ENCODE measurements around the gene ZC3H18. TPM values are rescaled to one million over a fixed set of nuclear protein-coding genes. Genes with fewer than 3 reads are reported as not detected.

The ZC3H18 gene
- total RNA-seq, 1 experiment from 2014 or later = 61.8 TPM

DNA sequence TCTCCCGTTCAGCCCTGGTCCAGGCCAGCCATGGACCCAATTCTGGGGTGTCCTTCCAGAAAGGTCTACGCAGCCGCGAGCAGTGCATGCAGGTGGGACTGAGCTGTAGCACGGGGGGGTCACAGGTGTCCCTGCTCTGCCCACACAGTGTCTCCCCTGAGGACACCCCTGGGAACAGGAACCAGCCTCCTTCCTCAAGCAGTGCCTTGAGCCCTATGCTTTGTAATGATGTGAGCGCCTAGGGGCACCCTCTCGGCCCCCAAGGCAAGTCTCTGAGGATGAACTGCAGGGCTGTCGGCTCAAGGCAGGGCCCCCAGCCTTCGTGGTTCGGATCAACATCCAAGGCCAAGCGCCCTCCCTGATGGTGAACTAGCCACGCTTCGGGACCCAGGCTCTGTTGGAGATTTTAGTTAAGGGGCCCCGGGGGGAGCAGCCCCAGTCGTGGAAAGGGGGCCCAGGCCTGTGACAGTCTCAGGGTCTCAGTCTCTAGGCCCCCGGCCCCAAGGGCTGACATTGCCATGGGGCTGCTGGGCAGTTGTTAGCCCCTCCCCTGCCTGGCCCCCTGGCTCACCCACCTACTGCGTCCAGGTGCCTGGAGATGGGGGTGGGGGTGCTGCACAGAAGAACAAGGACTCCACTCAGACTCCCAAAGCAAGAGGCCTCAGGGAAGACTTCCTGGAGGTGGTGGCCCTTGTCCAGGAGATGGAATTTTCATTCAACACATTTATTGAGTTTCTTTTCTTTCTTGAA lies 70.5 kb downstream of the ZC3H18 start:
- no peaks in the 10 kb centered on the region for H3K36me3 Mint-ChIP-seq
- ATAC-seq = no peak
- H3K9me3 Mint-ChIP-seq = no peaks in the 10 kb centered on the region
- CTCF ChIA-PET = interaction anchor here (0.5 to 4.9 kb wide), 4 partner anchors 9 to 789 kb away, joined by 3 to 26 read pairs (median 12); partner anchors contain the start of gene SNAI3
- peak overlapping the region; percentile 27; the same call in 1 of the 2 replicates for H3K4me3 Mint-ChIP-seq
- no peak for DNase-seq (ENCODE audit: low spot score)
- peaks cover 35% of the 10 kb centered on the region for H3K4me1 Mint-ChIP-seq
- no peak overlapping the region for H3K27ac Mint-ChIP-seq
- POLR2A ChIA-PET = no interaction called here
- TF ChIP-seq FOXJ3 (CRISPR knock-in tag; IDR thresholded peaks at IDR 0.05; ENCODE audit: borderline replicate concordance) = no peak
- TF ChIP-seq, protein P1, sequence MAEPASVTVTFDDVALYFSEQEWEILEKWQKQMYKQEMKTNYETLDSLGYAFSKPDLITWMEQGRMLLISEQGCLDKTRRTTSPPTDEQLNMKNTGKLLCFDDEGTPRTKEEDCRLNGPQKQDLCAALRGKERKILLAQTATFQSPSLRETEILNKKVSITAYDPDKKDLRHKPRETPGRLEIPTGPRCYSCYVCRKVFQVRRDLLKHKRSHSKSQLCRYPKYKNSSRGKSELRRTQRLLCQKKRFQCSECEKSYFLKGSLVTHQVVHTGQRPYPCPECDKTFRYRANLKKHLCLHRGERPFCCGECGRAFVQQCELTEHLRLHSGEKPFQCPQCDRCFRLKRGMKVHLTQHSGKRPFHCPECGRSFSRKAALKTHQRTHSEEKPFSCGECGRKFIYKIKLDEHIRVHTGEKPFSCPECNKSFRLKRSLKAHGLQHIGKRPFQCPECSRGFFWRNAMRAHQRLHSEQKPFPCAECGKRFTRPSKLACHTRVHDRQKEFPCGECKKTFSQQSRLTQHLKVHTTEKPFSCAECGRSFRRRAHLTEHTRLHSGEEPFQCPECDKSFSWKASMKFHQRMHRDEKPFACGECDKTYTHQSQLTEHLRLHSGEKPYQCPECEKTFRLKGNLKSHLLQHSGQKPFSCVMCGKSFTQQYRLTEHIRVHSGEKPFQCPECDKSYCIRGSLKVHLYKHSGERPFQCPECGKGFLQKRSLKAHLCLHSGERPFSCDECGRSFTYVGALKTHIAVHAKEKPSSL (CRISPR knock-in tag; conservative IDR thresholded peaks at IDR 0.05) = no peak
- TF ChIP-seq TEAD4 (CRISPR knock-in tag; IDR thresholded peaks at IDR 0.05) = no peak
- TF ChIP-seq ZNF219 (CRISPR knock-in tag; IDR thresholded peaks at IDR 0.05; ENCODE audit: borderline replicate concordance) = no peak
- TF ChIP-seq, protein P2, sequence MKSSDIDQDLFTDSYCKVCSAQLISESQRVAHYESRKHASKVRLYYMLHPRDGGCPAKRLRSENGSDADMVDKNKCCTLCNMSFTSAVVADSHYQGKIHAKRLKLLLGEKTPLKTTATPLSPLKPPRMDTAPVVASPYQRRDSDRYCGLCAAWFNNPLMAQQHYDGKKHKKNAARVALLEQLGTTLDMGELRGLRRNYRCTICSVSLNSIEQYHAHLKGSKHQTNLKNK (CRISPR knock-in tag; IDR thresholded peaks at IDR 0.05) = no peak
- TF ChIP-seq, protein P3, sequence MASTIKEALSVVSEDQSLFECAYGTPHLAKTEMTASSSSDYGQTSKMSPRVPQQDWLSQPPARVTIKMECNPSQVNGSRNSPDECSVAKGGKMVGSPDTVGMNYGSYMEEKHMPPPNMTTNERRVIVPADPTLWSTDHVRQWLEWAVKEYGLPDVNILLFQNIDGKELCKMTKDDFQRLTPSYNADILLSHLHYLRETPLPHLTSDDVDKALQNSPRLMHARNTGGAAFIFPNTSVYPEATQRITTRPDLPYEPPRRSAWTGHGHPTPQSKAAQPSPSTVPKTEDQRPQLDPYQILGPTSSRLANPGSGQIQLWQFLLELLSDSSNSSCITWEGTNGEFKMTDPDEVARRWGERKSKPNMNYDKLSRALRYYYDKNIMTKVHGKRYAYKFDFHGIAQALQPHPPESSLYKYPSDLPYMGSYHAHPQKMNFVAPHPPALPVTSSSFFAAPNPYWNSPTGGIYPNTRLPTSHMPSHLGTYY (CRISPR knock-in tag; IDR thresholded peaks at IDR 0.05) = no peak
- no peak for TF ChIP-seq ZNF138 (CRISPR knock-in tag; conservative IDR thresholded peaks at IDR 0.05)
- TF ChIP-seq ELF4 (CRISPR knock-in tag; IDR thresholded peaks at IDR 0.05; ENCODE audit: low read depth) = no peak
- TF ChIP-seq, protein P4, sequence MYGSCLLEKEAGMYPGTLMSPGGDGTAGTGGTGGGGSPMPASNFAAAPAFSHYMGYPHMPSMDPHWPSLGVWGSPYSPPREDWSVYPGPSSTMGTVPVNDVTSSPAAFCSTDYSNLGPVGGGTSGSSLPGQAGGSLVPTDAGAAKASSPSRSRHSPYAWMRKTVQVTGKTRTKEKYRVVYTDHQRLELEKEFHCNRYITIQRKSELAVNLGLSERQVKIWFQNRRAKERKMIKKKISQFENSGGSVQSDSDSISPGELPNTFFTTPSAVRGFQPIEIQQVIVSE (CRISPR knock-in tag; IDR thresholded peaks at IDR 0.05; ENCODE audit: borderline replicate concordance) = no peak
- no peak for TF ChIP-seq FOXK1 (CRISPR knock-in tag; IDR thresholded peaks at IDR 0.05)
- no peak for TF ChIP-seq NFATC4 (CRISPR knock-in tag; IDR thresholded peaks at IDR 0.05)
- no peak for TF ChIP-seq ETV6 (CRISPR knock-in tag; IDR thresholded peaks at IDR 0.05)
- no peak for TF ChIP-seq ATF1 (CRISPR knock-in tag; IDR thresholded peaks at IDR 0.05)
- TF ChIP-seq, protein P5, sequence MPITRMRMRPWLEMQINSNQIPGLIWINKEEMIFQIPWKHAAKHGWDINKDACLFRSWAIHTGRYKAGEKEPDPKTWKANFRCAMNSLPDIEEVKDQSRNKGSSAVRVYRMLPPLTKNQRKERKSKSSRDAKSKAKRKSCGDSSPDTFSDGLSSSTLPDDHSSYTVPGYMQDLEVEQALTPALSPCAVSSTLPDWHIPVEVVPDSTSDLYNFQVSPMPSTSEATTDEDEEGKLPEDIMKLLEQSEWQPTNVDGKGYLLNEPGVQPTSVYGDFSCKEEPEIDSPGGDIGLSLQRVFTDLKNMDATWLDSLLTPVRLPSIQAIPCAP (CRISPR knock-in tag; IDR thresholded peaks at IDR 0.05) = no peak
- TF ChIP-seq, protein P6, sequence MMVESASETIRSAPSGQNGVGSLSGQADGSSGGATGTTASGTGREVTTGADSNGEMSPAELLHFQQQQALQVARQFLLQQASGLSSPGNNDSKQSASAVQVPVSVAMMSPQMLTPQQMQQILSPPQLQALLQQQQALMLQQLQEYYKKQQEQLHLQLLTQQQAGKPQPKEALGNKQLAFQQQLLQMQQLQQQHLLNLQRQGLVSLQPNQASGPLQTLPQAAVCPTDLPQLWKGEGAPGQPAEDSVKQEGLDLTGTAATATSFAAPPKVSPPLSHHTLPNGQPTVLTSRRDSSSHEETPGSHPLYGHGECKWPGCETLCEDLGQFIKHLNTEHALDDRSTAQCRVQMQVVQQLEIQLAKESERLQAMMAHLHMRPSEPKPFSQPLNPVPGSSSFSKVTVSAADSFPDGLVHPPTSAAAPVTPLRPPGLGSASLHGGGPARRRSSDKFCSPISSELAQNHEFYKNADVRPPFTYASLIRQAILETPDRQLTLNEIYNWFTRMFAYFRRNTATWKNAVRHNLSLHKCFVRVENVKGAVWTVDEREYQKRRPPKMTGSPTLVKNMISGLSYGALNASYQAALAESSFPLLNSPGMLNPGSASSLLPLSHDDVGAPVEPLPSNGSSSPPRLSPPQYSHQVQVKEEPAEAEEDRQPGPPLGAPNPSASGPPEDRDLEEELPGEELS (CRISPR knock-in tag; IDR thresholded peaks at IDR 0.05) = no peak
- no peak for TF ChIP-seq NFYB (CRISPR knock-in tag; conservative IDR thresholded peaks at IDR 0.05; ENCODE audit: low read depth)
- TF ChIP-seq, protein P7, sequence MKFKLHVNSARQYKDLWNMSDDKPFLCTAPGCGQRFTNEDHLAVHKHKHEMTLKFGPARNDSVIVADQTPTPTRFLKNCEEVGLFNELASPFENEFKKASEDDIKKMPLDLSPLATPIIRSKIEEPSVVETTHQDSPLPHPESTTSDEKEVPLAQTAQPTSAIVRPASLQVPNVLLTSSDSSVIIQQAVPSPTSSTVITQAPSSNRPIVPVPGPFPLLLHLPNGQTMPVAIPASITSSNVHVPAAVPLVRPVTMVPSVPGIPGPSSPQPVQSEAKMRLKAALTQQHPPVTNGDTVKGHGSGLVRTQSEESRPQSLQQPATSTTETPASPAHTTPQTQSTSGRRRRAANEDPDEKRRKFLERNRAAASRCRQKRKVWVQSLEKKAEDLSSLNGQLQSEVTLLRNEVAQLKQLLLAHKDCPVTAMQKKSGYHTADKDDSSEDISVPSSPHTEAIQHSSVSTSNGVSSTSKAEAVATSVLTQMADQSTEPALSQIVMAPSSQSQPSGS (CRISPR knock-in tag; IDR thresholded peaks at IDR 0.05; ENCODE audit: borderline replicate concordance, low read depth) = no peak
- TF ChIP-seq NR1H2 (CRISPR knock-in tag; IDR thresholded peaks at IDR 0.05) = no peak
- TF ChIP-seq, protein P8, sequence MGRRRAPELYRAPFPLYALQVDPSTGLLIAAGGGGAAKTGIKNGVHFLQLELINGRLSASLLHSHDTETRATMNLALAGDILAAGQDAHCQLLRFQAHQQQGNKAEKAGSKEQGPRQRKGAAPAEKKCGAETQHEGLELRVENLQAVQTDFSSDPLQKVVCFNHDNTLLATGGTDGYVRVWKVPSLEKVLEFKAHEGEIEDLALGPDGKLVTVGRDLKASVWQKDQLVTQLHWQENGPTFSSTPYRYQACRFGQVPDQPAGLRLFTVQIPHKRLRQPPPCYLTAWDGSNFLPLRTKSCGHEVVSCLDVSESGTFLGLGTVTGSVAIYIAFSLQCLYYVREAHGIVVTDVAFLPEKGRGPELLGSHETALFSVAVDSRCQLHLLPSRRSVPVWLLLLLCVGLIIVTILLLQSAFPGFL (CRISPR knock-in tag; IDR thresholded peaks at IDR 0.05; ENCODE audit: borderline replicate concordance) = no peak
- TF ChIP-seq ZNF671 (CRISPR knock-in tag; IDR thresholded peaks at IDR 0.05) = no peak
- peaks cover 18% of the 10 kb centered on the region for H3K27me3 Mint-ChIP-seq (ENCODE audit: low read depth)

Measured in WTC11 (cell line).